Ovary (tissue), 9 donors: Measurements from ENCODE around the gene GNPDA1. TPM values are rescaled to one million over a fixed set of nuclear protein-coding genes. Genes with fewer than 3 reads are reported as not detected.
A peak's percentile ranks its signal among the peaks of the same experiment; 100 is the strongest.

Experiments used
- DNase-seq, 5 donors: peaks; one replicate each; pipeline ENCODE4 v3.0.0-alpha.2; 2019 to 2020
- H3K27ac ChIP-seq, 2 donors: fragments of 200-600 bp; one replicate each; pipeline versions ENCODE4 v1.5.1 to v1.8.0; 2019 to 2022
- H3K27me3 ChIP-seq: fragments of 200-600 bp; one replicate; pipeline ENCODE4 v1.8.0; 2022
- H3K36me3 ChIP-seq: fragments of 200-600 bp; sonication (generic); one replicate; pipeline ENCODE4 v1.5.1; 2019
- H3K4me1 ChIP-seq: one replicate; pipeline ENCODE4 v1.8.1; 2013; ENCODE audit warnings: mild to moderate bottlenecking, moderate library complexity; ENCODE audit not compliant: insufficient read depth
- H3K4me3 ChIP-seq: fragments of 200-600 bp; sonication (generic); one replicate; pipeline ENCODE4 v1.5.1; 2017
- H3K9me3 ChIP-seq, 2 donors: fragments of 200-600 bp in 1 of 2; sonication (generic) in 1 of 2; one replicate each; pipeline versions ENCODE4 v1.5.1 to v1.8.1; 2013 to 2019; ENCODE audit warnings: mild to moderate bottlenecking in 1 of 2, moderate library complexity in 1 of 2
- CTCF ChIP-seq, 3 donors: fragments of 450-650 bp in 2 of 3; fragments of 200-600 bp in 1 of 3; IDR thresholded peaks; one replicate each; pipeline versions ENCODE4 v1.5.1 to v1.8.0; 2016 to 2022; ENCODE audit warnings: antibody characterized with exemption in 3 of 3, mild to moderate bottlenecking in 1 of 3
- EP300 ChIP-seq: sonication (generic); formaldehyde crosslinking; IDR thresholded peaks from one replicate; pipeline ENCODE4 v1.6.1; 2017; ENCODE audit warnings: antibody characterized with exemption
- POLR2A ChIP-seq: fragments of 450-650 bp; IDR thresholded peaks from one replicate; pipeline ENCODE4 v1.6.1; 2017; ENCODE audit warnings: antibody characterized with exemption, mild to moderate bottlenecking, moderate library complexity
- WGBS, 3 donors: extraction: QIAGEN DNeasy Blood & Tissue Kit in 1 of 3; methylation state at CpG; one replicate each; pipeline versions ENCODE4 v1.1.5 to v1.1.7; 2013 to 2017; 5-methylcytosine and 5-hydroxymethylcytosine counted together
- intact Hi-C, 4 donors: fragments of 100-400 bp; cut with DNase I; formaldehyde crosslinking; loops; one replicate each; pipeline versions ENCODE4 v1.11.0 to v1.15.1; 2022 to 2023
- polyA plus RNA-seq, 2 donors: library from polyadenylated mRNA; stranded (reverse); fragments of 200-250 nt in 1 of 2; fragments of 350-450 nt in 1 of 2; fragmentation: Illumina TruSeq in 1 of 2; extraction: RNeasy Lipid Tissue Mini Kit (QIAGEN cat#74804) in 1 of 2; gene quantifications; one replicate each; pipeline ENCODE4 v1.2.3, GENCODE V29; 2013 to 2014
- total RNA-seq, 7 donors: library from RNA; depleted of rRNA in 2 of 7; stranded (reverse); fragments of >200 nt in 2 of 7; fragmentation: NEBNext Ultra II Directional in 3 of 7; extraction: Animal tissue kit (Norgen Biotek cat#: 25700) in 3 of 7; gene quantifications; one replicate each; pipeline versions ENCODE4 v1.1.0 to v1.2.4, GENCODE V29; 2016 to 2023
- donor health status: DM: no; HTN: no; CAD: no; lungs with moderate emphysema.
- donor health status: DM: no; HTN: no; CAD: no.
- donor health status: Bipolar disorder and iron deficiency.
- donor health status: DM: yes; HTN: yes; CAD: no.
- donor health status: DM: no; HTN: no; CAD: no.
- donor health status: DM: yes; HTN: yes; CAD: no.

Gene GNPDA1
- total and polyA plus RNA-seq, 9 donors, result 20.3 to 108 (median 35.1) TPM

DNA sequence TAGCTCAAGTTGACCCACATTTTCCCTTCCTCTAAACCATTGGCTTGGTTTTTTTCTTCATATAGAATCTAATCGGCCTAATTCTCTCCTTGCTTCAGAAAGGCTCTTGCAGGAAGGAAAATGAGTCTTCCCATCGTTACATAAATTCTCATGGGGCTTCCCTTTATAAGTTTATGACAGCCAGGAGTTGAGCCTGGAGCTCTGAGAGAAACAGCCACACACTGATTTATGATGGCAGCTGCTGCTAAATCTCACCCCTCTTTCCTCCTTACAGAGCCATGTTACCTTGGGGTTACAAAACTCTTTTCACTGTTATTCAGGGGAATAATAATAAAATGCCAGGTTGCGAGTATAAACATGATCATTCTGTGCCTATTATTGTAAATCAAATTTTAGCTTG is 49.1 kb downstream of the GNPDA1 start:
- Histone ChIP-seq H3K27me3 (no peaks in the 10 kb centered on the region), H3K27ac (no peak overlapping the region), H3K4me1 (no peaks in the 10 kb centered on the region), H3K4me3 (no peak overlapping the region), H3K36me3 (no peaks in the 10 kb centered on the region), H3K9me3 (no peaks in the 10 kb centered on the region)
- no peak for DNase-seq
- TF ChIP-seq POLR2A, result no peak
- TF ChIP-seq CTCF (IDR thresholded peaks at IDR 0.05), result no peak
- no peak for TF ChIP-seq EP300
- intact Hi-C loops, result no loop called here
- 49 to 50% (median 50%) methylated on average over 3 of the region's 3 CpGs for WGBS, 3 donors

DNA sequence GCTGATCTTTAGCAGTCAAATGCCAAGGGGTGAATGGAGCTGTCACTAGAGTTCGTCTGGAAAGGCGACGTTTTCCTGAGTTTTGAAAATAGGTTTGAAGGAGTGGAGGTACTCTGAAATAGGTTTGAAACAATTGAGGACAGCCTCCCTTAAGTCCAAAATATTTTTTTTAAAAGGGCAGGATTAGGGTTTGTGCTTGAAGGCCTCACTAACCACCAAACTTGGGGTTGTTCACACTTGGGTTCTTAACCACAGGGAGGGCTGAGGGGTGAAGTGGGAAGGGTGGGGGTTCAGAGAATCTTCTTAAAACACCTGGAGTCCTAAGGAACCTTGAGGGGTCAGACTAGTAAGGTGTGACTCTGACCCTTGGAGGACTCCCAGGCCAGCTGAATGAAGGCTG is 51.4 kb downstream of the GNPDA1 start:
- Histone ChIP-seq H3K4me1 (no peaks in the 10 kb centered on the region), H3K36me3 (no peaks in the 10 kb centered on the region), H3K4me3 (no peak overlapping the region), H3K27ac (no peak overlapping the region), H3K9me3 (no peaks in the 10 kb centered on the region), H3K27me3 (no peaks in the 10 kb centered on the region)
- TF ChIP-seq CTCF (IDR thresholded peaks at IDR 0.05) (no peak), EP300 (no peak), POLR2A (no peak)
- intact Hi-C loops, result no loop called here
- WGBS, 3 donors, result 87 to 96% (median 92%) methylated on average over 3 of the region's 3 CpGs
- no peak for DNase-seq

DNA sequence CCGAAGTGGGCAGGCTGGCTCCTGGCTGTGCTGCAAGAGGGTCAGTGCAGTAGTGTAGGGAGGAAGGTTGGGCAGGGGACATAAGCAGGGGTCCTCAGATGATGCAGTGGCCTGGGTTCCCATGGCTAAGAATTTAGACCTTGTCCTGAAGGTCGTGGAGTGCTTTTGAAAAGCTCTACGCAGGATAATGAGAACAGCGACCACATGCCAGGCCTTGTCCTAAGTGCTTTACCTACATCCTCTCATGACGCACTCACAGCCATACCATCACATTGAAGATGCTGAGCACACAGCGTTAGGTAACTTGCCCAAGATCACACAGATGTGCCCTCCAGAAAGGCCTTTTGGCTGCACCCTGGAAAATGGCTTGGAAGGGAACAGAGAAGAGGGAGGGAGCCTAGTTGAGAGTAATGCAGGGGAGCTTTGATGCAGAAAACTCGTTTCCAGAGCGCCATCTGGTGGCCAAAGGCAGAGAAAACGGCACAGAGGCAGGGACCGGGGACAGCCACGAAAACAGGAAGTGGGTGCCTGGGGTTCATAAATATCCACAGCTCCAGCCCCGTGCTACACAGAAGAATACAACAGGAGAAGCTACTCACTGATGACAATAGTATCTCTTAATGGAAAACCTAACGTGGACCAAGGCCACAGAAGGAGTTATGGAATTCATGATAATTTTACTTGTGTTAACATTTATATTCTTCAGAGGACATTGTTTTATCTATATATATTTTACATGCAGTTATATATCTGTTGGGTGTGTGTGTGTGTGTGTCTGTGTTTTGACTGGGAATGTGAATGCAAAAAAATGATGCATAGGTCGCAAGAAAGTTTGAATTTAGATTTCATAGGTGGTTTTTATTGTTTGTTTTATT is 52.1 kb downstream of the GNPDA1 start:
- 27 to 29% (median 28%) methylated on average over 14 of the region's 14 CpGs for WGBS, 3 donors
- Histone ChIP-seq H3K4me3 (no peak overlapping the region), H3K36me3 (no peaks in the 10 kb centered on the region), H3K27me3 (no peaks in the 10 kb centered on the region), H3K4me1 (no peaks in the 10 kb centered on the region), H3K9me3 (no peaks in the 10 kb centered on the region), H3K27ac (no peak overlapping the region)
- intact Hi-C loops, result no loop called here
- peak; percentile 67 to 79 (median 69) for TF ChIP-seq CTCF (IDR thresholded peaks at IDR 0.05)
- no peak for TF ChIP-seq POLR2A
- peak; percentile 83 to 90 (median 88) for DNase-seq

- 51 to 59% (median 54%) methylated on average over 10 of the region's 10 CpGs for WGBS, 3 donors
- Histone ChIP-seq H3K9me3 (no peaks in the 10 kb centered on the region), H3K4me1 (no peaks in the 10 kb centered on the region), H3K4me3 (no peak overlapping the region), H3K27ac (no peak overlapping the region), H3K36me3 (no peaks in the 10 kb centered on the region), H3K27me3 (no peaks in the 10 kb centered on the region)
- no peak for DNase-seq
- TF ChIP-seq POLR2A, result no peak
- TF ChIP-seq CTCF (IDR thresholded peaks at IDR 0.05), result no peak
- no peak for TF ChIP-seq EP300
- intact Hi-C loops, result no loop called here
These were observed 52.8 kb downstream of the GNPDA1 start for GRCh38 chr5:141960018-141960417.
